Left forelimb (tissue), 1 donor: ENCODE results near the gene KCP.
A peak's percentile ranks its signal among the peaks of the same experiment; 100 is the strongest.
"Not testable (repeated sequence)": the region's sequence is repeated elsewhere in the genome, so short reads cannot be mapped to it uniquely, and the experiment has no call there.

Experiments used
- DNase-seq: peaks from one replicate; pipeline ENCODE4 v3.0.0-alpha.2; 2018; ENCODE audit warnings: low spot score

The KCP gene

GRCh38 chr7:128921866-128922440 is 11.4 kb upstream of the KCP start:
- no peak for DNase-seq

- no peak for DNase-seq
Measured at GRCh38 chr7:128920913-128921582, 10.5 kb upstream of the KCP start.

- DNase-seq, result peak; percentile 58
Measured at GRCh38 chr7:128919881-128920799, 9.6 kb upstream of the KCP start.

GRCh38 chr7:128919241-128919640 is 8.7 kb upstream of the KCP start:
- peak; percentile 55 for DNase-seq

- DNase-seq, result no peak
Measured at GRCh38 chr7:128918016-128918665, 7.6 kb upstream of the KCP start.

GRCh38 chr7:128917122-128917521 is 6.6 kb upstream of the KCP start:
- DNase-seq, result peak; percentile 52

GRCh38 chr7:128916643-128916915 is 6.1 kb upstream of the KCP start:
- DNase-seq, result no peak

GRCh38 chr7:128915841-128916642 is 5.5 kb upstream of the KCP start:
- DNase-seq, result peak; percentile 57

GRCh38 chr7:128915271-128915819 is 4.8 kb upstream of the KCP start:
- peak; percentile 42 for DNase-seq

GRCh38 chr7:128914566-128915151 is 4.2 kb upstream of the KCP start:
- peak; percentile 63 for DNase-seq

GRCh38 chr7:128913870-128914565 is 3.5 kb upstream of the KCP start:
- DNase-seq, result peak; percentile 56

- DNase-seq, result not testable (repeated sequence)
Measured at GRCh38 chr7:128912709-128913495, 2.4 kb upstream of the KCP start.

- peak; percentile 59 for DNase-seq
Measured at GRCh38 chr7:128912281-128912680, 1.8 kb upstream of the KCP start.

GRCh38 chr7:128911423-128912031 is 1.0 kb upstream of the KCP start:
- DNase-seq, result peak; percentile 66

- peak; percentile 66 for DNase-seq
Measured at GRCh38 chr7:128909625-128910568, 612 bp downstream of the KCP start.

GRCh38 chr7:128908750-128909624 is 1.5 kb downstream of the KCP start:
- DNase-seq, result peak; percentile 41
